GM23338 (cell line): ENCODE results near the gene CCNQ. TPM values are rescaled to one million over a fixed set of nuclear protein-coding genes. Genes with fewer than 3 reads are reported as not detected.

Experiments
- ATAC-seq: fragments of 200-7000 bp; cut with Tn5 transposase; 3 replicates; pipeline ENCODE4 v1.9.1; 2020
- DNase-seq: peaks from one replicate; pipeline ENCODE4 v3.0.0-alpha.2; 2015; ENCODE audit warnings: low spot score
- H2AFZ ChIP-seq: fragments of 200-600 bp; sonication (generic); 2 replicates; pipeline ENCODE4 v1.8.0; 2016; ENCODE audit warnings: antibody characterized with exemption, mild to moderate bottlenecking, moderate library complexity
- H3F3A ChIP-seq: fragments of 200-600 bp; sonication (generic); replicated peaks from 2 replicates; pipeline ENCODE4 v1.8.0; 2017; ENCODE audit warnings: antibody characterized with exemption, mixed run types, low read depth
- H3K27ac ChIP-seq: fragments of 200-600 bp; sonication (generic); 2 replicates; pipeline ENCODE4 v1.6.1; 2016; ENCODE audit warnings: low read depth
- H3K27me3 ChIP-seq: fragments of 200-600 bp; sonication (generic); 2 replicates; pipeline ENCODE4 v1.8.0; 2016; ENCODE audit warnings: mild to moderate bottlenecking, mixed run types, moderate library complexity; ENCODE audit not compliant: insufficient read depth
- H3K36me3 ChIP-seq: fragments of 200-600 bp; sonication (generic); 2 replicates; pipeline ENCODE4 v1.8.0; 2016; ENCODE audit warnings: mild to moderate bottlenecking; ENCODE audit not compliant: insufficient read depth
- H3K4me1 ChIP-seq: fragments of 200-600 bp; sonication (generic); 2 replicates; pipeline ENCODE4 v1.8.0; 2016; ENCODE audit warnings: mild to moderate bottlenecking, moderate library complexity; ENCODE audit not compliant: insufficient read depth
- H3K4me2 ChIP-seq: fragments of 200-600 bp; sonication (generic); 2 replicates; pipeline ENCODE4 v1.7.1; 2017; ENCODE audit warnings: mixed run types
- H3K4me3 ChIP-seq: fragments of 200-600 bp; sonication (generic); 2 replicates; pipeline ENCODE4 v1.6.1; 2016; ENCODE audit warnings: mixed run types
- H3K79me2 ChIP-seq: fragments of 200-600 bp; sonication (generic); replicated peaks from 2 replicates; pipeline ENCODE4 v1.8.0; 2017; ENCODE audit warnings: mild to moderate bottlenecking; ENCODE audit not compliant: insufficient read depth
- H3K9me2 ChIP-seq: fragments of 200-600 bp; sonication (generic); 2 replicates; pipeline ENCODE4 v1.8.0; 2017; ENCODE audit not compliant: insufficient read depth
- H4K20me1 ChIP-seq: fragments of 200-600 bp; sonication (generic); replicated peaks from 2 replicates; pipeline ENCODE4 v1.8.0; 2017; ENCODE audit warnings: mild to moderate bottlenecking; ENCODE audit not compliant: insufficient read depth
- H3K27ac Mint-ChIP-seq: 2 replicates; pipeline ENCODE4 v1.8.0; 2020; ENCODE audit warnings: inconsistent platforms, mild to moderate bottlenecking, moderate library complexity, mixed read lengths
- H3K27me3 Mint-ChIP-seq: 3 replicates; pipeline ENCODE4 v1.8.0; 2022; ENCODE audit warnings: low read depth, mild to moderate bottlenecking, moderate library complexity, mixed read lengths, inconsistent platforms; ENCODE audit not compliant: insufficient read depth, poor library complexity
- H3K36me3 Mint-ChIP-seq: 3 replicates; pipeline ENCODE4 v1.8.0; 2021; ENCODE audit warnings: low read depth, mild to moderate bottlenecking, inconsistent platforms, moderate library complexity, mixed read lengths
- H3K4me1 Mint-ChIP-seq: 3 replicates; pipeline ENCODE4 v1.8.0; 2020; ENCODE audit warnings: mild to moderate bottlenecking, inconsistent platforms, mixed read lengths
- H3K4me3 Mint-ChIP-seq: 3 replicates; pipeline ENCODE4 v1.8.0; 2021; ENCODE audit warnings: moderate library complexity, mild to moderate bottlenecking, inconsistent platforms, mixed read lengths
- H3K9me3 Mint-ChIP-seq: 3 replicates; pipeline ENCODE4 v1.8.0; 2020; ENCODE audit warnings: moderate library complexity, mild to moderate bottlenecking, inconsistent platforms, mixed read lengths
- CREB1 ChIP-seq: fragments of 250-450 bp; sonication (Bioruptor Pico); IDR thresholded peaks from 2 replicates; pipeline ENCODE4 v1.5.0; 2020; ENCODE audit warnings: low read depth, mild to moderate bottlenecking, moderate library complexity
- CTCF ChIP-seq, 2 experiments: fragments of 200-600 bp in 1 of 2; sonication (generic) in 1 of 2; conservative IDR thresholded peaks; 2 replicates each; pipeline versions ENCODE4 v1.5.1 to v1.6.1; 2016 to 2017; ENCODE audit warnings: antibody characterized with exemption in 2 of 2, low read depth in 2 of 2, mild to moderate bottlenecking in 2 of 2, moderate library complexity in 1 of 2
- ETS1 ChIP-seq: IDR thresholded peaks from 2 replicates; pipeline ENCODE4 v1.6.1; 2016; ENCODE audit warnings: antibody characterized with exemption
- EZH2phosphoT487 ChIP-seq: fragments of 200-600 bp; sonication (generic); IDR thresholded peaks from one replicate; pipeline ENCODE4 v1.8.1; 2018; ENCODE audit warnings: antibody characterized with exemption; ENCODE audit not compliant: unreplicated experiment
- NANOG ChIP-seq: IDR thresholded peaks from 2 replicates; pipeline ENCODE4 v1.6.1; 2016; ENCODE audit warnings: antibody characterized with exemption, borderline replicate concordance
- POLR2AphosphoS5 ChIP-seq: IDR thresholded peaks from 2 replicates; pipeline ENCODE4 v1.6.1; 2016; ENCODE audit warnings: antibody characterized with exemption, low read depth
- REST ChIP-seq: IDR thresholded peaks from one replicate; pipeline ENCODE4 v1.6.1; 2018; ENCODE audit warnings: antibody characterized with exemption; ENCODE audit not compliant: unreplicated experiment
- ZNF114 ChIP-seq: fragments of 250-450 bp; sonication (Bioruptor Pico); IDR thresholded peaks from 2 replicates; pipeline ENCODE4 v1.5.0; 2020; ENCODE audit warnings: mild to moderate bottlenecking, moderate library complexity
- ZNF331 ChIP-seq: fragments of 250-450 bp; sonication (Bioruptor Pico); IDR thresholded peaks from 2 replicates; pipeline ENCODE4 v1.5.0; 2020; ENCODE audit warnings: low read depth, mild to moderate bottlenecking, moderate library complexity
- polyA plus RNA-seq: library from polyadenylated mRNA; unstranded; fragments of >200 nt; fragmentation: Nextera tagmentation; extraction: Ambion mirVana; gene quantifications from 2 replicates; pipeline ENCODE4 v1.2.1, GENCODE V29; 2016
- total RNA-seq: library from RNA; depleted of rRNA; stranded (reverse); fragments of >200 nt; shearing (Covaris generic); gene quantifications from 2 replicates; pipeline ENCODE4 v1.2.3, GENCODE V29; 2014

The CCNQ gene
- total and polyA plus RNA-seq, 2 experiments from 2014 or later: 19.4 to 30.2 TPM

GRCh38 chrX:153640736-153641575, 42.0 kb upstream of the CCNQ start (continued):
- TF ChIP-seq REST (no peak), EZH2phosphoT487 (no peak), ZNF331 (no peak), CTCF (conservative IDR thresholded peaks at IDR 0.05; ENCODE audit: low read depth in 2 of 2) (no peak), NANOG (no peak), ETS1 (no peak)

- H3K9me3 Mint-ChIP-seq: no peaks in the 10 kb centered on the region; the same call in 2 of the 3 replicates
- H3K4me1 Mint-ChIP-seq: peaks cover 8% of the 10 kb centered on the region; the same call in 2 of the 3 replicates
- H3K27ac Mint-ChIP-seq: no peak overlapping the region
- Histone ChIP-seq H3K4me3 (no peak overlapping the region), H3K36me3 (no peaks in the 10 kb centered on the region), H3K4me1 (no peaks in the 10 kb centered on the region; the same call in 1 of the 2 replicates), H2AFZ (no peak overlapping the region), H4K20me1 (no peaks in the 10 kb centered on the region), H3F3A (no peaks in the 10 kb centered on the region), H3K4me2 (no peak overlapping the region), H3K79me2 (no peaks in the 10 kb centered on the region), H3K27ac (no peak overlapping the region), H3K9me2 (no peaks in the 10 kb centered on the region), H3K27me3 (peaks cover 45% of the 10 kb centered on the region)
- H3K36me3 Mint-ChIP-seq: no peaks in the 10 kb centered on the region
- ATAC-seq: no peak
- no peak overlapping the region for H3K4me3 Mint-ChIP-seq
- H3K27me3 Mint-ChIP-seq: peaks cover 36% of the 10 kb centered on the region
- DNase-seq: no peak
- TF ChIP-seq REST (no peak), ETS1 (no peak), CREB1 (CRISPR knock-in tag) (no peak), POLR2AphosphoS5 (no peak), ZNF331 (no peak), NANOG (no peak), ZNF114 (CRISPR knock-in tag) (no peak)
Observed at GRCh38 chrX:153640045-153640686, 41.2 kb upstream of the CCNQ start.
